Stimulated activated CD4-positive, alpha-beta T cell treated with anti-CD3 and anti-CD28 coated beads, Interleukin-4, amount 100 ng/mL, for 24 hours (primary cell): ENCODE results near the gene WDR88.
A peak's percentile ranks its signal among the peaks of the same experiment; 100 is the strongest.
"Not testable (repeated sequence)": the region's sequence is repeated elsewhere in the genome, so short reads cannot be mapped to it uniquely, and the experiment has no call there.

Experiments used
- DNase-seq: peaks from one replicate; pipeline ENCODE4 v3.0.0-alpha.2; 2020

WDR88 gene

DNA sequence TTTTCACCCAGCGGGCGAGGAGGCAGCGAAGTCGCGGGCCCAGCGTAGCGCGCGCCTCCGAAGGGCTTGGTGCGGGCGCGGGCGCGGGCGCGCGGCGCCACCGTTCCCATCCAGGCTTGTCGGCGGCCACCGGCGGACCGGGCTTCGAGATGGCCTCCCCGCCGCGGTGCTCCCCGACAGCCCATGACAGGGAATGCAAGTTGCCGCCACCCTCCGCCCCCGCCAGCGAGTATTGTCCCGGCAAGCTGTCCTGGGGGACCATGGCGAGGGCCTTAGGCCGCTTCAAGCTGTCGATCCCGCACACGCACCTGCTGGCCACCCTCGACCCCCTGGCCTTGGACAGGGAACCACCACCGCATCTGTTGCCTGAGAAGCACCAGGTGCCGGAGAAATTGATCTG, at the start of gene WDR88:
Gene WDR88, plus strand, starts transcription at position 94 of the 400 bp plus-strand sequence. Its CDS starts 56 bp downstream, at position 150.
- DNase-seq: no peak

- DNase-seq: no peak
Measured at GRCh38 chr19:33085570-33086128, 46.3 kb upstream of the WDR88 start.

DNA sequence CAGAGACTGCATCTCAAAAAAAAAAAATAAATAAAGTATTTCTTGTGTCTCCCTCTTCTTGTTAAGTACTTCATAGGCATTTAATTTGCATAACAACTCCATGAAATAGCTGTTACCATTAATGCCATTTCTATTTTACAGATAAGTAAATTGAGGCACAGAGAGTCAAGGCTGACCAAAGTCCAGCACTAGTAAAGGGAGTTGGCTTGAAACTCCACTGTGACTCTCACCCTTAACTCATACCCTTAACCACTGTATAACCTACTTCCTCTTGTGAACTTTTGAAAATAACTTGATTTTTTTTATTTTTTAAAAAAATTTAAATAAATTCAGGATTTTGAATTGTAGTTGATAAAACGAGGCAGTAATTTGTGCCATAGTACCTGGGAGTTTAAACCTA, 45.0 kb upstream of the WDR88 start:
- no peak for DNase-seq

GRCh38 chr19:33089010-33089409, 42.9 kb upstream of the WDR88 start:
- no peak for DNase-seq

DNA sequence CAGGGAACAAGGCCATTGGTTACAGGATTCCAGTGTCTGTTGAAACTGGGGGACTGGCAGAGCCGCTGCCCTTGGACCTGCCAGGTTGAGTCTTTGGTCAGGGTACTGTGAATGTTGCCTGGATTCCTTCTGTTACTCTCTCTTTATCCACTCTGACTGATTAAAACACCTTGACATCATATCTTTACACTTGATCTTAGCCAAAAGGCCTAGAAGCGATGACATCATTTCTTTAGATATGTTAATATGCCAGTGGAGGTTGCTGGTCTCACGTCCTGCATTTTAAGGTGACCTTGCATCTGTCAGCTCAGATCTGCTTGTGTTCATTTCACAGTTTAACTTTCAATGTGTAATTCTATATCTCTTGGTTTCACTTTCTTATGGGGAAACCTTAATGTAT, 41.7 kb upstream of the WDR88 start:
- no peak for DNase-seq

DNA sequence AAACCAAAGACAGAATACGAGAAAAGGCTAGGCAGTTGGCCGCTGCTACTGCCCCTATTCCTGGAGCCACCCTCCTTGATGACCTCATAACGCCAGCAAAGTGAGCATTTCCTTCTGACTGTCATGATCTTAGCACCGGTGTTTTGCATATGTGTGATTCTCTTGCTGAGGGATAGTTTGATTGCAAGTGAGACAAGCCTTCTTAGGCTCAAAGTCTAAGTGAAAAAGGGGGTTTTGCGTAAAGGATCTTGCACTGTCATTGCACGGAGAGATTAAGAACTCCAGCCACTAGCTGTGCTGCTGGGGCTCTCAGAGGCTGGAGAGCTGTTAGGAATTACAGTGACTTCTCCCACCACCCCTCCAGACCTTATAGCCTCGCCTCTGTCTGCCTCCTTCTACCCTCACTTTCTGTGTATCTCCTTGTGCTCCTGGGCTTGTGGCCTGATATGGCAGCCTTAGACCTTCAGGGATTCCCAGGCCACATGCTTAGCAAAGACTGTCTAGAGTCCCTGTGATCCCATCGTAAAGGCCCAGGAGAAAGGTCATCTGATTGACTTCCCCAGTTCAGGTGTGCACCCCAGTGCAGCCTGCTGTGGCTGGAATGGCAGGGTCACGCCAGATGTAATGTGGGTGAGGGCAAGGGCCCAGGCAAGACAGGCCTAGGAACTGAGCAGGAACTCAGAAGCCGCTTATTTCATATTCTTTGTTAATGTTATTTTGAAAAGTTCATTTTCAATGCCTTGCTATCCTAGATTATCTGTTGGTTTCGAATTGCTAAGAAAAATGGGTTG, 38.3 kb upstream of the WDR88 start:
- DNase-seq: no peak

DNA sequence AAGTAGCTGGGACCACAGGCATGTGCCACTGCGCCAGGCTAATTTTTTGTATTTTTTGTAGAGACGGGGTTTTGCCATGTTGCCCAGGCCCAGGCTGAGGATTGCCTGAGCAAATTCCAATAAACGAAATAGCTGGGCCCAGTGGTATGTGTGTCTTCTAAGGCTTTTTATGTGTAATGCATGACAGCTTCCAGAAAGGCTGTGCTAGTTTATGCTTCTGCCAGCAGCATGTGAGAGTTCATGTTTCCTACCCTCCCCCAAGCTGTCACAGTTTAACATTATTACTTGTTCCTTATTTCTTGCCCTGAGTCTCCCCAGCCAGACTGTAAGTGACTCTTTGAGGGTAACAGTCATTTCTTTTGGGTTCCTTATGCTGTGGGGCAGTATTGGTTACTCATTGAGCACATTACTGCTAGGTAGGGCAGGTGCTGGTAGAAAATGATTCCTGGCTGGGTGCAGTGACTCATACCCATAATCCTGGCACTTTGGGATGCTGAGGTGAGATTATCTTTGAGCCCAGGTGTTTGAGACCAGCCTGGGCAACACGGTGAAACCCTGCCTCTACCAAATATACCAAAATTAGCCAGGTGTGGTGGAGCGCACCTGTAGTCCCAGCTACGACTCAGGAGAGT, 37.4 kb upstream of the WDR88 start:
- DNase-seq: no peak

GRCh38 chr19:33096005-33096404, 35.9 kb upstream of the WDR88 start:
- no peak for DNase-seq

- DNase-seq: no peak
Measured at GRCh38 chr19:33098055-33098534, 33.8 kb upstream of the WDR88 start.

DNA sequence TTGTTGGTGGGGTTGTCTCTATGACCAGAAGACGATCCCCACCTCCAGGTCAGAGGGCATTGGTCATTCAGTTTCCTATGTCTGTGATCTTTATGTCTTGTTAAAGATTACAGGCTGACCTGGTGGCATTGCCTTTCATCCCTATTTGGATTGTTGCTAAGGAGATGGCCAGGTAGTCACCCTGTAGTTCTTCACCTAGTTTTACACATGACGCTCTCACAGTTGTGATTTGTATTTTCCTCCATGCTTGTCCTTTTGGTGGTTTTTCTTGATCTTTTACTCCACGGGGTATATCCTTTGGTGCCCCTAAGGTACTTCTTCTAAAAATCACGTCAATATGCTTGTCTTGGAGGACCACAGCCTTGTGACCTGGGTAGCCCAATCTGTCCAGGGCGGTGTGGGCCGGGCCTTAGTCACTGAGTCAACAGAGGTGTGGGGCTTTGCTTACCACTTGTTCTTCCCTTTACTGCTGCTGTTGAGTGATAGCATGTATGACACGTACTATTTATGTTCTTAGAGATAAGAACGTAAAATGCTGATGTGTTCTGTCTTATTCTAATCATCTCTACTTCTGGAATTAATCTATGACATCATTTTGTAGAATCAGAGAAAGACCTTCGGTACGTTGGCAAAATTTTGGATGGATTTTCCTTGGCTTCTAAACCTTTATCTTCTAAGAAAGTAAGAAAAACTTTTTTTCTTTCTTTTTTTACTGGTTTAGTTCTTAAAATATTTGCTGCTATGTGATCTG, 30.8 kb upstream of the WDR88 start:
- DNase-seq: no peak

DNA sequence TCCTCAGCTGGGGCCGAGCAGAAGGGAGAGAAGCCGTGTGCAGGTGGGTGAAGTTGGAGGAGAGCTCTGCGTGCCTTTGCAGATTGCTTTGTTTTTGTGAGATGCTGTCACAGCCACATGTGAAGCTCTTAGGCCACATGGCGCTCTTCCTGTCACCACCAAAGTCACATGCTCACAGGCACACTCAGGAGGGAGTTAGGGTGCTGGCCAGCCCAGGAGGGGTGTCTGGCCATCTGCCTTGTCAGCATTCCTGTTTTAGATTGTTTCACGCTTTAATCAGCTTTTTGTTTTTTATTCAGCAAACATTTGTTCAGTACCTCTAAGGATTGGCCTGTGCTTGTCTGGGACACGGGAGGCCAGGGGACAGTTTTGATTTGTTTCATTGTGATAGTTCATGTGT, 29.0 kb upstream of the WDR88 start:
- no peak for DNase-seq

GRCh38 chr19:33108161-33108560, 23.8 kb upstream of the WDR88 start:
- DNase-seq: no peak

DNA sequence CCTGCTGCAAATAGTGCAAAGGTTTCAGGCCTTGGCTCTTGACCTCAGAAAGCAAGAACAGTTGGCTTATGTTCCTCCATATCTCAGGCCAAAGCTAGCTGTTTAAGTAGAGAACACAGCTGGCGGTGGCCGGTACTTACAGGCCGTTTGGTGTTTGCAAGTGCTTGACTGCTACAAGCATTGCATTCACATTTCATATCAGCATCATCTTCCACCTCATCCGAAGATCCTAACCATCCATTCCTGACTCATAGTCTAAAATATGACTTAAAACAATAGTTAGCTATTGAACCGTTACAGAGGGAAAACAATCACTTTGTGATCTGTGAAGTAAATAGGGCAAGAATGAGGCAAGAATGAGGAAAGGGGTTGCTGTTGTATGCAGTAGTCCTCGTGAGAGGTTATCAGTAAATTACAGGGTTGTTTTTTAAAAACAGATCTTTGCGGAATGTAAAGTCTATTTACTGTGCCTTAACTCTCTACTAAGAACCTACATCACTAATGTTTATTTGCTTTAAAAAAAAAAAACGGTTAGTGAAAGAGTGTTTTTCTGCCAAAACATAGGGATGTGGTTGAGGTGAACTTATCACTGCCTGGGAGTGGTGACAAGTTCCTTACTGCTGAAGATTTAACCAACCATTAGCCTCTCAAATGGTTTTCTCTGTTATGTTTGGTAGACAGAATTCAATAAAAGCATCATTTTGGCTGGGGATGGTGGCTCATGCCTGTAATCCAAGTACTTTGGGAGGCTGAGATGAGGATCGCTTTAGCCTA, 21.6 kb upstream of the WDR88 start:
- DNase-seq: no peak

- no peak for DNase-seq
Measured at GRCh38 chr19:33111587-33111986, 20.3 kb upstream of the WDR88 start.

DNA sequence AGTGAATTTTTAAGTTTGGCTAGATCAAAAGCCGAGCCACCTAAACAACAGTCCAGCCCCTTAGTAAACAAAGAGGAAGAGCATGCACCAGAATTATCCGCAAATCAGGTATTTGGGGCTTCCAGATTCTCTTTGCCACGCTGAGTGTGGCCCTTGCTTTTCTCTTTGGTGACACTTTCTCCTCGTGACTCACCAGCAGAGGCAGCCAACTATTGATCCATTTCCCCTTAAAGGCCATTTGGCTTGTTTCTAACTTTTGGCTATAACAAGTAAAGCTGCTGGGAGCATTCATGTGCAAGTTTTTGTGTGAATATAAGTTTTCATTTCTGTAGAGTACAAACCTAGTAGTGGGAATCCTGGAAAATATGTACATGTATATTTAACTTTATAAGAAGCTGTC, 17.6 kb upstream of the WDR88 start:
- no peak for DNase-seq

DNA sequence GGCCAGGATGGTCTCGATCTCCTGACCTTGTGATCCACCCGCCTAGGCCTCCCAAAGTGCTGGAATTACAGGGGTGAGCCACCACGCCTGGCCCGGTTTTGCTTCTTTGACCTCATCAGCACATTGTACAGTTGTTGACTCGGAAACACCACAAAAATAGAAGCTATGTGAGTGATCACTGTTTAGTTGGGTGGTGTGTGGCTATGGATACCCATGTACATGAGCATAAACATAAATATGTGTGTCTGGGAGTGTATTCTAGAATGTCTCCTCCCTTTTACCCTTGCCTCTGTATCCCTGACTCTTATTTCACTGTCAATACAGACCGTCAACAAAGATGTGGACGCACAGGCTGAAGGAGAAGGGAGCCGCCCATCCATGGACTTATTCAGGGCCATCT, 14.4 kb upstream of the WDR88 start:
- no peak for DNase-seq

GRCh38 chr19:33118643-33119042, 13.3 kb upstream of the WDR88 start:
- DNase-seq: no peak

GRCh38 chr19:33124207-33125098, 7.5 kb upstream of the WDR88 start:
- no peak for DNase-seq

DNA sequence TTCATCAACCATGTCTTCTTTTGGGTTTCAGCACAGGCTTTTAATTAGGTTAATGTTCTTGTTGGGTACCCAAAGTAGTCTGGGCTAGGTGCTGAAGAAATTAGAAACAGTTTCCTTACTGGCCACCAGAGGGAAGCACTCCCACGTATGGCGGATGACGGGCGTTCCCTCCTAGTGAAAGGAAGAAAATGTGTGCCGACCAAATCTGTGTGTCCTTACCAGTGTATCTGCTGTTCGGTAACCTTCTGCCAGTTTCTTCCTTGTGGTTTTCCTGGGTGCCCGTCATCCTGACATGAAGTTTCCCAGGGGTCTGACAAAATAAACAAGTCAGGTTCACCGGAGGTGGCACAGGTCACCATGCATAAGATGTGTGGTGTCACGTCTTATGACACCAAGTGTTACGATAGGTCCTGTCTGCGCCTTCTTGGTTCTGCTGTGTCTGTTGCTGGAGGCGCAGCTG, 6.0 kb upstream of the WDR88 start:
- peak; percentile 62 for DNase-seq

DNA sequence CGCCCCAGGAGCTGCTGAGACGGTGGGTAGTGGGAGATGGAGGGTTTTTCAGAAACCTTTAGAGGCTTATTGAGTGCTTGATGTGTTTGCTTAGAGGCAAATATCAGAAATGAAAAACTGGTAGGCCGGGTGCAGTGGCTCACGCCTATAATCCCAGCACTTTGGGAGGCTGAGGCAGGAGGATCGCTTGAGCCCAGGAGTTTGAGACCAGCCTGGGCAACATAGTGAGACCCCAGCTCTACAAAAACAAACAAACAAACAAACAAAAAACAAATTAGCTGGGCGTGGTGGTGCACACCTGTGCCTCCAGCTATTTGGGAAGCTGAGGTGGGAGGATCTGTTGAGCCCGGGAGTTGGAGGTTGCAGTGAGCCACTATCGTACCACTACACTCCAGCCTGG, 5.2 kb upstream of the WDR88 start:
- not testable (repeated sequence) for DNase-seq

DNA sequence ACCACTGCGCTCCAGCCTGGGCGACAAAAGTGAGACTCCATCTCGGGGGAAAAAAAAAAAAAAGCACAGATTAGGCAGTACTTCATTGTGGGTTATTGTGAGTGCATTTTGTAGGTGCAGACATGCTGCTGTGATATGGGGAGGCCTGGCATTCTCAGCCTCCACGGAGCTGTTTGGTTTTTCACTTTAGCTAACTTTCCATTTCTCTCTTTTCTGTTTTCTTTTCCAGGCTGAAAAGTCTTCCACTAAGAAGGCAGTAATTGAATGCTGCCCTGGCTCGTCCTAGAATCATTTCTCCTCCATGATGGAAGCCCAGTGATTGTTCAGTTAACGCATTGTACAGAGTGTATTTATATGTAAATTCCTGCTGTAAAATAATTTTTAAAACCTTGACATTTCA, 2.0 kb upstream of the WDR88 start:
- no peak for DNase-seq
